Measurements from ENCODE around the gene PLIN1. TPM values are rescaled to one million over a fixed set of nuclear protein-coding genes. Genes with fewer than 3 reads are reported as not detected.
A peak's percentile ranks its signal among the peaks of the same experiment; 100 is the strongest.

The PLIN1 gene
- total RNA-seq, 1 experiment from 2014 or later: 0.09 TPM

DNA sequence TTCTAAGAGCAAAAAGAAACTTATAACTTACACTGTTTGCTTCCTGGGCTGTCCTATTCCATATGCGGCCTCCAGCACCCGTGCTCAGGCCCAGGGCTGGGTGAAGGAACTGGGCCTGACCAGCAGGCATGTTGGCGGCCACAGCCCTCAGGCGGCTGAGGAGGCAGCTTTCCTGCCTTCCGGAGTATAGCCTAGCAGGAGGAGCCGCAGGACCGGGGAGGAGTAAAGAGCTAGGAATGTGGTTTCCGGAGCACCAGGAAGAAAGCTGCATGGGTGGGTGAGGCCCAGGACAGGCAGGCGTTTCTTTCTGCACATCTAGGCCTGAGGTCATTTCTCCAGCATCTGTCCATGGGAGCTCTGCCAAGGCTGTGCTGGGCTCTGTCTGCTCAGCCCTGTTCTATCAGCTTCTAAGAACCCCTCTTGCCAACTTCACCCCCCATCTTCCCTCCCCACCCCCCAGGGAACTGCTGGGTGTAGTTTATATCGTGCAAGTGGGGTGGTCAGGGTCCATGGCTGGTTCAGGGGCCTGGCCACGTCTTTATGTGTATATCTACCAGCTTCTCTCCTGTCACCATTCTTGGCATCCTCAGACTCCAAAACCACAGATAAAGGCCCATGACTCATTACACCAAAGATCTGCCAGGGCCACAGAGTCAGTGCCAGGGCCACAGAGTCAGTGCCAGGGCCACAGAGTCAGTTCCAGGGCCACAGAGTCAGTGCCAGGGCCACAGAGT lies 16.1 kb downstream of the PLIN1 start:
- H3K4me3 Mint-ChIP-seq (ENCODE audit: unreplicated experiment): peak overlapping the region; percentile 61
- H3K27ac Mint-ChIP-seq (ENCODE audit: low read depth, unreplicated experiment): peak overlapping the region; percentile 91
- ChIA-PET POLR2A (interaction anchor here (0.5 to 1.7 kb wide), 8 partner anchors 11 to 1404 kb away, joined by 3 to 11 read pairs (median 4); partner anchors contain the start of genes PLIN1 and TICRR), CTCF (interaction anchor here (0.5 to 3.6 kb wide), 10 partner anchors 10 to 313 kb away, joined by 3 to 32 read pairs (median 3); partner anchors contain the start of gene PLIN1)
- intact Hi-C loops (cut with micrococcal nuclease): no loop called here
- BruUV-seq (replicated peaks): no TSS peak
- H3K36me3 Mint-ChIP-seq (ENCODE audit: insufficient read depth, unreplicated experiment): no peaks in the 10 kb centered on the region
- H3K4me1 Mint-ChIP-seq (ENCODE audit: insufficient read depth, unreplicated experiment): peaks cover 12% of the 10 kb centered on the region
- H3K9me3 Mint-ChIP-seq (ENCODE audit: unreplicated experiment): no peaks in the 10 kb centered on the region
- DNase-seq (ENCODE audit: unreplicated experiment): peak; percentile 90
- H3K27me3 Mint-ChIP-seq (ENCODE audit: insufficient read depth, unreplicated experiment): no peaks in the 10 kb centered on the region
- no peak for TF ChIP-seq CTCF (IDR thresholded peaks at IDR 0.05; ENCODE audit: unreplicated experiment)

- intact Hi-C loops (cut with micrococcal nuclease): no loop called here
- peaks cover 6% of the 10 kb centered on the region for H3K27me3 Mint-ChIP-seq (ENCODE audit: insufficient read depth, unreplicated experiment)
- no peak for TF ChIP-seq CTCF (IDR thresholded peaks at IDR 0.05; ENCODE audit: unreplicated experiment)
- no peak overlapping the region for H3K4me3 Mint-ChIP-seq (ENCODE audit: unreplicated experiment)
- ChIA-PET CTCF (interaction anchor here (1.3 to 3.6 kb wide), 2 partner anchors 13 to 19 kb away, joined by 5 to 32 read pairs; no protein-coding TSS in a partner anchor), POLR2A (no interaction called here)
- H3K27ac Mint-ChIP-seq (ENCODE audit: low read depth, unreplicated experiment): no peak overlapping the region
- DNase-seq (ENCODE audit: unreplicated experiment): no peak
- H3K36me3 Mint-ChIP-seq (ENCODE audit: insufficient read depth, unreplicated experiment): no peaks in the 10 kb centered on the region
- H3K4me1 Mint-ChIP-seq (ENCODE audit: insufficient read depth, unreplicated experiment): peaks cover 12% of the 10 kb centered on the region
- no peaks in the 10 kb centered on the region for H3K9me3 Mint-ChIP-seq (ENCODE audit: unreplicated experiment)
- no TSS peak for BruUV-seq (replicated peaks)
Observed at GRCh38 chr15:89660556-89660955, 18.6 kb downstream of the PLIN1 start.

GRCh38 chr15:89659295-89659694 lies 19.9 kb downstream of the PLIN1 start:
- Mint-ChIP-seq H3K36me3 (ENCODE audit: insufficient read depth, unreplicated experiment) (no peaks in the 10 kb centered on the region), H3K27ac (ENCODE audit: low read depth, unreplicated experiment) (no peak overlapping the region), H3K27me3 (ENCODE audit: insufficient read depth, unreplicated experiment) (peaks cover 16% of the 10 kb centered on the region), H3K9me3 (ENCODE audit: unreplicated experiment) (no peaks in the 10 kb centered on the region), H3K4me3 (ENCODE audit: unreplicated experiment) (no peak overlapping the region), H3K4me1 (ENCODE audit: insufficient read depth, unreplicated experiment) (peaks cover 12% of the 10 kb centered on the region)
- CTCF ChIA-PET: interaction anchor here (0.8 to 1.2 kb wide), 3 partner anchors 12 to 81 kb away, joined by 3 to 6 read pairs (median 4); partner anchors contain the start of gene PLIN1
- TF ChIP-seq CTCF (IDR thresholded peaks at IDR 0.05; ENCODE audit: unreplicated experiment): no peak
- intact Hi-C loops (cut with micrococcal nuclease): no loop called here
- no peak for DNase-seq (ENCODE audit: unreplicated experiment)
- no TSS peak for BruUV-seq (replicated peaks)
- POLR2A ChIA-PET: interaction anchor here (0.6 kb wide), 1 partner anchor 63 kb away, joined by 3 read pairs; no protein-coding TSS in a partner anchor

GRCh38 chr15:89657686-89658200 lies 21.4 kb downstream of the PLIN1 start:
- Mint-ChIP-seq H3K36me3 (ENCODE audit: insufficient read depth, unreplicated experiment) (no peaks in the 10 kb centered on the region), H3K9me3 (ENCODE audit: unreplicated experiment) (no peaks in the 10 kb centered on the region), H3K27me3 (ENCODE audit: insufficient read depth, unreplicated experiment) (peaks cover 21% of the 10 kb centered on the region), H3K27ac (ENCODE audit: low read depth, unreplicated experiment) (no peak overlapping the region), H3K4me3 (ENCODE audit: unreplicated experiment) (no peak overlapping the region), H3K4me1 (ENCODE audit: insufficient read depth, unreplicated experiment) (peaks cover 6% of the 10 kb centered on the region)
- CTCF ChIA-PET: interaction anchor here (1.2 to 1.8 kb wide), 3 partner anchors 10 to 15 kb away, joined by 3 to 10 read pairs (median 9); no protein-coding TSS in a partner anchor
- TF ChIP-seq CTCF (IDR thresholded peaks at IDR 0.05; ENCODE audit: unreplicated experiment): no peak
- DNase-seq (ENCODE audit: unreplicated experiment): no peak
- no TSS peak for BruUV-seq (replicated peaks)
- POLR2A ChIA-PET: interaction anchor here (0.6 kb wide), 1 partner anchor 9 kb away, joined by 5 read pairs; no protein-coding TSS in a partner anchor
- intact Hi-C loops (cut with micrococcal nuclease): no loop called here
